ENCODE data around the gene IGFALS.
"Not testable (repeated sequence)": the region's sequence is repeated elsewhere in the genome, so short reads cannot be mapped to it uniquely, and the experiment has no call there.

The IGFALS gene

DNA sequence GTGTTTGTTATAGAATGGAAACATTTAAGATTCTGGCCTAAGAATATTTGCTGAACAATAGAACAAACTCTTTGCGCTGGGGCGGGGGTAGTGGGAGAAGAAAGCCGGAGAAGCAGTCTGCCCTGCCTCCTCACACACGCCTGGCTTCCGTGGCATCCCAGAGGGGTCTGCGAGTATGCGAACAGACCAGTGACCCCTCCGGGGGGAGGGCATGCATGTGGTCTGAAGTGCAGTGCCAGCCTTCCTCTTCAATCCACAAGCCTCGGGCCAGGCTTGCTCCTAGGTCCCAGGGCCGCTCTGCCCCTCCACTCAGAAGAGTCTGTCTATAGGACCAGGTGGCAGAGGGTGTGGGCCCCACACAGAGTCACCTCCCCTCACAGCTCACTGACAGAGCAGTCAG lies 14.1 kb upstream of the IGFALS start (continued):
- TF ChIP-seq, protein P1, sequence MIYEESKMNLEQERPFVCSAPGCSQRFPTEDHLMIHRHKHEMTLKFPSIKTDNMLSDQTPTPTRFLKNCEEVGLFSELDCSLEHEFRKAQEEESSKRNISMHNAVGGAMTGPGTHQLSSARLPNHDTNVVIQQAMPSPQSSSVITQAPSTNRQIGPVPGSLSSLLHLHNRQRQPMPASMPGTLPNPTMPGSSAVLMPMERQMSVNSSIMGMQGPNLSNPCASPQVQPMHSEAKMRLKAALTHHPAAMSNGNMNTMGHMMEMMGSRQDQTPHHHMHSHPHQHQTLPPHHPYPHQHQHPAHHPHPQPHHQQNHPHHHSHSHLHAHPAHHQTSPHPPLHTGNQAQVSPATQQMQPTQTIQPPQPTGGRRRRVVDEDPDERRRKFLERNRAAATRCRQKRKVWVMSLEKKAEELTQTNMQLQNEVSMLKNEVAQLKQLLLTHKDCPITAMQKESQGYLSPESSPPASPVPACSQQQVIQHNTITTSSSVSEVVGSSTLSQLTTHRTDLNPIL (CRISPR knock-in tag; IDR thresholded peaks at IDR 0.05; ENCODE audit: low read depth) = no peak
- no peak for TF ChIP-seq ZNF565 (CRISPR knock-in tag; conservative IDR thresholded peaks at IDR 0.05; ENCODE audit: low read depth)
- no peak for TF ChIP-seq ZFP30 (CRISPR knock-in tag; IDR thresholded peaks at IDR 0.05)
- TF ChIP-seq TOX (CRISPR knock-in tag; IDR thresholded peaks at IDR 0.05; ENCODE audit: borderline replicate concordance) = no peak
- TF ChIP-seq SNAI2 (CRISPR knock-in tag; IDR thresholded peaks at IDR 0.05) = no peak
- TF ChIP-seq, protein P2, sequence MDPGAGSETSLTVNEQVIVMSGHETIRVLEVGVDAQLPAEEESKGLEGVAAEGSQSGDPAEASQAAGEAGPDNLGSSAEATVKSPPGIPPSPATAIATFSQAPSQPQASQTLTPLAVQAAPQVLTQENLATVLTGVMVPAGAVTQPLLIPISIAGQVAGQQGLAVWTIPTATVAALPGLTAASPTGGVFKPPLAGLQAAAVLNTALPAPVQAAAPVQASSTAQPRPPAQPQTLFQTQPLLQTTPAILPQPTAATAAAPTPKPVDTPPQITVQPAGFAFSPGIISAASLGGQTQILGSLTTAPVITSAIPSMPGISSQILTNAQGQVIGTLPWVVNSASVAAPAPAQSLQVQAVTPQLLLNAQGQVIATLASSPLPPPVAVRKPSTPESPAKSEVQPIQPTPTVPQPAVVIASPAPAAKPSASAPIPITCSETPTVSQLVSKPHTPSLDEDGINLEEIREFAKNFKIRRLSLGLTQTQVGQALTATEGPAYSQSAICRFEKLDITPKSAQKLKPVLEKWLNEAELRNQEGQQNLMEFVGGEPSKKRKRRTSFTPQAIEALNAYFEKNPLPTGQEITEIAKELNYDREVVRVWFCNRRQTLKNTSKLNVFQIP (CRISPR knock-in tag; IDR thresholded peaks at IDR 0.05; ENCODE audit: borderline replicate concordance, low read depth) = no peak

GRCh38 chr16:1800701-1801100 lies 7.2 kb upstream of the IGFALS start:
- TF ChIP-seq SNAI2 (CRISPR knock-in tag; IDR thresholded peaks at IDR 0.05) (no peak), ZC3H10 (CRISPR knock-in tag; IDR thresholded peaks at IDR 0.05) (no peak), ISL1 (CRISPR knock-in tag; IDR thresholded peaks at IDR 0.05) (no peak)
- ATAC-seq = no peak

- not testable (repeated sequence) for ATAC-seq
These were observed 5.8 kb upstream of the IGFALS start for GRCh38 chr16:1799263-1799662.

DNA sequence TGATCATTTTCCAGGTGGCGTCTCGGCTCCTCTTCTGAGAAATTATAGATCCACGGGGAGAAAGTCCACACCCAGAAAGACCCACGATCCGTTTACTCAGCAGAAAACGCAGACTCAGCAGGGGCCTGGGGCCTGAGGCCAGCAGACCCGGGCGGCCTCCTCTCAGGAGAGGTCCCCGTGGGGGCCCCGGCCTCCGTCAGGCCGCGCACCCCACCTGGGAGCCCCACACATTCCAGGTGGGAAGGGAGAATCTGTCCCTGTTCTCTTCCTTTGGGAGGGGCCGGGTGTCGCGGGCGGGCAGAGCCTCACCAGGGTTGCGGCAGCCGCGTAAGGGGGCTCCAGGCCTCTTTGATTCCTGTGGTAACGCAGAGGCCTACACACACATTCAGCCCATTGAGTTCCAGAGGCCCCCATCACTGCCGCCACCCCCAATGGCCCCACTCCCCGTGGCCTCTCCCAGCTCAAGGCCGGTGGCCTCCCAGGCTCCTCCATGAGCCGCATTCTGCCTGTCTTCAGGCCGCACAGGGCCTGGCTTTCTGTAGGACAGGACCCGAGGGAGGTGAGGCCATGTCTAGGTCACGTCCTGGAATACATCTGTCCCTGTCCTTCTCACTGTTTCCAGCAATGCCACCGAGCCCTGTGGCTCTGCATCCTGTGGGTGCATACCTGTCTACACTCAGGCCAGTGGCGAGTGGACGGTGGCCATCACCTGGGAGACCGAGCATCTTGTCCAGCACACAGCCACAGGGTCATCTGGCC lies 1.6 kb upstream of the IGFALS start:
- no peak for TF ChIP-seq SNAI2 (CRISPR knock-in tag; IDR thresholded peaks at IDR 0.05)
- no peak for TF ChIP-seq ZFP3 (CRISPR knock-in tag; IDR thresholded peaks at IDR 0.05)
- no peak for TF ChIP-seq ARNTL (CRISPR knock-in tag; IDR thresholded peaks at IDR 0.05; ENCODE audit: borderline replicate concordance, low read depth)
- TF ChIP-seq PATZ1 (CRISPR knock-in tag; IDR thresholded peaks at IDR 0.05; ENCODE audit: borderline replicate concordance) = no peak
- TF ChIP-seq TCF4 (CRISPR knock-in tag; IDR thresholded peaks at IDR 0.05; ENCODE audit: borderline replicate concordance) = no peak
- no peak for TF ChIP-seq ZFP30 (CRISPR knock-in tag; IDR thresholded peaks at IDR 0.05)
- no peak for TF ChIP-seq ESRRG (CRISPR knock-in tag; IDR thresholded peaks at IDR 0.05)
- TF ChIP-seq, protein P2 (CRISPR knock-in tag; IDR thresholded peaks at IDR 0.05; ENCODE audit: borderline replicate concordance, low read depth) = no peak
- ATAC-seq = no peak

- TF ChIP-seq GLIS3 (CRISPR knock-in tag; IDR thresholded peaks at IDR 0.05) = no peak
- TF ChIP-seq ESRRG (CRISPR knock-in tag; IDR thresholded peaks at IDR 0.05) = no peak
- no peak for TF ChIP-seq ZFP3 (CRISPR knock-in tag; IDR thresholded peaks at IDR 0.05)
- TF ChIP-seq OSR1 (CRISPR knock-in tag; IDR thresholded peaks at IDR 0.05) = no peak
- no peak for ATAC-seq
These were observed 841 bp upstream of the IGFALS start for GRCh38 chr16:1794221-1794871.

GRCh38 chr16:1792836-1793577 lies 498 bp downstream of the IGFALS start:
- no peak for ATAC-seq
- TF ChIP-seq BACH2 (CRISPR knock-in tag; IDR thresholded peaks at IDR 0.05; ENCODE audit: borderline replicate concordance) = no peak
- no peak for TF ChIP-seq ARNTL (CRISPR knock-in tag; IDR thresholded peaks at IDR 0.05; ENCODE audit: borderline replicate concordance, low read depth)
- no peak for TF ChIP-seq PATZ1 (CRISPR knock-in tag; IDR thresholded peaks at IDR 0.05; ENCODE audit: borderline replicate concordance)
- TF ChIP-seq CSDC2 (CRISPR knock-in tag; IDR thresholded peaks at IDR 0.05) = no peak
- TF ChIP-seq, protein P3, sequence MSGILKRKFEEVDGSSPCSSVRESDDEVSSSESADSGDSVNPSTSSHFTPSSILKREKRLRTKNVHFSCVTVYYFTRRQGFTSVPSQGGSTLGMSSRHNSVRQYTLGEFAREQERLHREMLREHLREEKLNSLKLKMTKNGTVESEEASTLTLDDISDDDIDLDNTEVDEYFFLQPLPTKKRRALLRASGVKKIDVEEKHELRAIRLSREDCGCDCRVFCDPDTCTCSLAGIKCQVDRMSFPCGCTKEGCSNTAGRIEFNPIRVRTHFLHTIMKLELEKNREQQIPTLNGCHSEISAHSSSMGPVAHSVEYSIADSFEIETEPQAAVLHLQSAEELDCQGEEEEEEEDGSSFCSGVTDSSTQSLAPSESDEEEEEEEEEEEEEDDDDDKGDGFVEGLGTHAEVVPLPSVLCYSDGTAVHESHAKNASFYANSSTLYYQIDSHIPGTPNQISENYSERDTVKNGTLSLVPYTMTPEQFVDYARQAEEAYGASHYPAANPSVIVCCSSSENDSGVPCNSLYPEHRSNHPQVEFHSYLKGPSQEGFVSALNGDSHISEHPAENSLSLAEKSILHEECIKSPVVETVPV (CRISPR knock-in tag; IDR thresholded peaks at IDR 0.05) = no peak
- TF ChIP-seq ZNF70 (CRISPR knock-in tag; IDR thresholded peaks at IDR 0.05) = no peak
- no peak for TF ChIP-seq ZFP30 (CRISPR knock-in tag; IDR thresholded peaks at IDR 0.05)
